Esophagus (tissue), 2 donors: Measurements from ENCODE around the gene VPS18. TPM values are rescaled to one million over a fixed set of nuclear protein-coding genes. Genes with fewer than 3 reads are reported as not detected.
A peak's percentile ranks its signal among the peaks of the same experiment; 100 is the strongest.
"Not testable (repeated sequence)": the region's sequence is repeated elsewhere in the genome, so short reads cannot be mapped to it uniquely, and the experiment has no call there.

ENCODE experiments used
- H3K27ac ChIP-seq, 2 donors: one replicate each; pipeline ENCODE4 v1.5.1; 2013; ENCODE audit warnings: low read depth in 2 of 2, mild to moderate bottlenecking in 2 of 2, inconsistent platforms in 1 of 2, low read length in 1 of 2, moderate library complexity in 1 of 2
- H3K27me3 ChIP-seq, 2 donors: one replicate each; pipeline ENCODE4 v1.6.1; 2013; ENCODE audit warnings: low read length in 2 of 2, control low read depth in 1 of 2, mild to moderate bottlenecking in 1 of 2; ENCODE audit not compliant: insufficient read depth in 2 of 2, control insufficient read depth in 1 of 2
- H3K36me3 ChIP-seq, 2 donors: one replicate each; pipeline ENCODE4 v1.6.1; 2013; ENCODE audit warnings: low read length in 1 of 2; ENCODE audit not compliant: control insufficient read depth in 2 of 2, insufficient read depth in 2 of 2
- H3K4me1 ChIP-seq, 2 donors: one replicate each; pipeline ENCODE4 v1.6.1; 2013; ENCODE audit warnings: low read length in 1 of 2; ENCODE audit not compliant: control insufficient read depth in 2 of 2, insufficient read depth in 2 of 2
- H3K4me3 ChIP-seq, 2 donors: one replicate each; pipeline ENCODE4 v1.5.1; 2013; ENCODE audit warnings: low read length in 2 of 2, mild to moderate bottlenecking in 2 of 2, low read depth in 1 of 2, moderate library complexity in 1 of 2
- H3K9me3 ChIP-seq, 2 donors: one replicate each; pipeline ENCODE4 v1.6.1; 2013; ENCODE audit warnings: mild to moderate bottlenecking in 2 of 2, low read depth in 1 of 2, low read length in 1 of 2, moderate library complexity in 1 of 2; ENCODE audit not compliant: control insufficient read depth in 2 of 2, insufficient read depth in 1 of 2
- WGBS, 2 donors: extraction: QIAGEN DNeasy Blood & Tissue Kit; methylation state at CpG; one replicate each; pipeline ENCODE4 v1.1.7; 2013; 5-methylcytosine and 5-hydroxymethylcytosine counted together
- polyA plus RNA-seq, 2 donors: library from polyadenylated mRNA; stranded (reverse); fragments of 200-250 nt; gene quantifications; one replicate each; pipeline ENCODE4 v1.2.3, GENCODE V29; 2013
- donor health status: healthy with polysubstance abuse.
- donor health status: Bipolar disorder and iron deficiency.

The VPS18 gene
- polyA plus RNA-seq, 2 donors, result 6.8 to 7.6 TPM

DNA sequence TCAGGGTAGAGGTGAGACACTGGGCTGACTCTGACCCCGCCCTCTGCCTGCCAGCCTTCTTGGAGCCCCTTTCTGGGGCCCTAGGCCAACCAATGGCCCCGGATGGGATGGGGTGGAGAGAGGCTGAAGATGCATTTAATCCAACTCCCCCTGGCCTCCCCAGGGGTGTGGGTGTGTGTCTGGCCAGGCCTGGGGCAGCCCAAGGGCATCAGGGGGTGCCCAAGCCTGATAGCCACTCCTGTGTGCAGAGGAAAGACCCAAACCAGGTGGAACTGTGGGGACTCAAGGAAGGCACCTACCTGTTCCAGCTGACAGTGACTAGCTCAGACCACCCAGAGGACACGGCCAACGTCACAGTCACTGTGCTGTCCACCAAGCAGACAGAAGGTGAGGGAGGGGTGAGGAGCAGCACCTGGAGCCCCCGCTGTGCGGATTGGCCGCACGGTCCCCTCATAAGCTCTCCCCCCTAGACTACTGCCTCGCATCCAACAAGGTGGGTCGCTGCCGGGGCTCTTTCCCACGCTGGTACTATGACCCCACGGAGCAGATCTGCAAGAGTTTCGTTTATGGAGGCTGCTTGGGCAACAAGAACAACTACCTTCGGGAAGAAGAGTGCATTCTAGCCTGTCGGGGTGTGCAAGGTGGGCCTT lies 40.9 kb upstream of the VPS18 start:
- Histone ChIP-seq H3K27me3 (no peaks in the 10 kb centered on the region), H3K36me3 (peaks cover 7 to 40% of the 10 kb centered on the region in 2 donors), H3K4me3 (no peak overlapping the region), H3K27ac (no peak overlapping the region), H3K4me1 (peaks cover 0 to 3% of the 10 kb centered on the region in 2 donors), H3K9me3 (no peaks in the 10 kb centered on the region)
- 90% methylated on average over 16 of the region's 16 CpGs for WGBS, 2 donors

GRCh38 chr15:40854161-40854560 lies 40.1 kb upstream of the VPS18 start:
- Histone ChIP-seq H3K27me3 (no peaks in the 10 kb centered on the region), H3K4me3 (no peak overlapping the region), H3K27ac (no peak overlapping the region), H3K36me3 (peaks cover 7 to 42% of the 10 kb centered on the region in 2 donors), H3K4me1 (peaks cover 0 to 5% of the 10 kb centered on the region in 2 donors), H3K9me3 (no peaks in the 10 kb centered on the region)
- WGBS, 2 donors, result 73 to 81% methylated on average over 10 of the region's 10 CpGs

DNA sequence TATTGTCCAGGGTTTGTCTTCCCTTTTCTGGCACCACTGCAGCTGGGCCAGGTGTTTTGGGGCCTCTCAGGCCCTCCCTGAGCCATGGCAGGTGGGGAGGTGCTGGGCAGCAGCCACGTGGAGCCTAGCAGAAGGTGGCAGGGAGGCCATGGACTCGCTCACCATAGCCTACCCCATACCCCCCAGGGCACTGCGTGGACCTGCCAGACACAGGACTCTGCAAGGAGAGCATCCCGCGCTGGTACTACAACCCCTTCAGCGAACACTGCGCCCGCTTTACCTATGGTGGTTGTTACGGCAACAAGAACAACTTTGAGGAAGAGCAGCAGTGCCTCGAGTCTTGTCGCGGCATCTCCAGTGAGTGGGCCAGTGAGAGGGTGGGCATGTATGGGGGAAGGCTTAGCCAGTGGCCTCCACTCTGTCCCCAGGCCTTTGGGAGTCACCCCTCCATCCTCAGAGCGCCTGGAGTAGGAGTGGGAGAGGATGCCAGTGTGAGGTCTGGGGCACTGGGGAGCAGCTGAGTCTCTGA lies 38.5 kb upstream of the VPS18 start:
- Histone ChIP-seq H3K4me1 (peaks cover 0 to 9% of the 10 kb centered on the region in 2 donors), H3K4me3 (no peak overlapping the region), H3K27me3 (no peaks in the 10 kb centered on the region), H3K27ac (peak overlapping the region; percentile 39 to 93), H3K9me3 (no peaks in the 10 kb centered on the region), H3K36me3 (peaks cover 7 to 39% of the 10 kb centered on the region in 2 donors)
- 80 to 81% methylated on average over 13 of the region's 13 CpGs for WGBS, 2 donors

DNA sequence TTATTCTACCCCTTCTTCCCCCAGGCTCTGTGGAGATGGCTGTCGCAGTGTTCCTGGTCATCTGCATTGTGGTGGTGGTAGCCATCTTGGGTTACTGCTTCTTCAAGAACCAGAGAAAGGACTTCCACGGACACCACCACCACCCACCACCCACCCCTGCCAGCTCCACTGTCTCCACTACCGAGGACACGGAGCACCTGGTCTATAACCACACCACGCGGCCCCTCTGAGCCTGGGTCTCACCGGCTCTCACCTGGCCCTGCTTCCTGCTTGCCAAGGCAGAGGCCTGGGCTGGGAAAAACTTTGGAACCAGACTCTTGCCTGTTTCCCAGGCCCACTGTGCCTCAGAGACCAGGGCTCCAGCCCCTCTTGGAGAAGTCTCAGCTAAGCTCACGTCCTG lies 37.5 kb upstream of the VPS18 start:
- 69 to 77% methylated on average over 7 to 8 of the region's 8 CpGs for WGBS, 2 donors
- Histone ChIP-seq H3K36me3 (peaks cover 7 to 36% of the 10 kb centered on the region in 2 donors), H3K9me3 (no peaks in the 10 kb centered on the region), H3K4me3 (no peak overlapping the region), H3K27me3 (no peaks in the 10 kb centered on the region), H3K27ac (peak overlapping the region; percentile 93 to 96), H3K4me1 (peaks cover 0 to 9% of the 10 kb centered on the region in 2 donors)

GRCh38 chr15:40857601-40858341 lies 36.5 kb upstream of the VPS18 start:
- H3K4me3 ChIP-seq, result no peak overlapping the region
- peaks cover 0 to 9% of the 10 kb centered on the region in 2 donors for H3K4me1 ChIP-seq
- peaks cover 7 to 34% of the 10 kb centered on the region in 2 donors for H3K36me3 ChIP-seq
- H3K9me3 ChIP-seq, result no peaks in the 10 kb centered on the region
- WGBS, 2 donors, result 25 to 28% methylated on average over 15 of the region's 15 CpGs
- H3K27ac ChIP-seq, result peak overlapping the region; percentile 93 to 96
- H3K27me3 ChIP-seq, result no peaks in the 10 kb centered on the region

GRCh38 chr15:40858706-40859105 lies 35.5 kb upstream of the VPS18 start:
- Histone ChIP-seq H3K27ac (peak overlapping the region; percentile 40 to 85), H3K4me3 (no peak overlapping the region), H3K4me1 (peaks cover 0 to 13% of the 10 kb centered on the region in 2 donors), H3K9me3 (no peaks in the 10 kb centered on the region), H3K36me3 (peaks cover 5 to 25% of the 10 kb centered on the region in 2 donors), H3K27me3 (no peaks in the 10 kb centered on the region)
- 59 to 61% methylated on average over 10 of the region's 10 CpGs for WGBS, 2 donors

DNA sequence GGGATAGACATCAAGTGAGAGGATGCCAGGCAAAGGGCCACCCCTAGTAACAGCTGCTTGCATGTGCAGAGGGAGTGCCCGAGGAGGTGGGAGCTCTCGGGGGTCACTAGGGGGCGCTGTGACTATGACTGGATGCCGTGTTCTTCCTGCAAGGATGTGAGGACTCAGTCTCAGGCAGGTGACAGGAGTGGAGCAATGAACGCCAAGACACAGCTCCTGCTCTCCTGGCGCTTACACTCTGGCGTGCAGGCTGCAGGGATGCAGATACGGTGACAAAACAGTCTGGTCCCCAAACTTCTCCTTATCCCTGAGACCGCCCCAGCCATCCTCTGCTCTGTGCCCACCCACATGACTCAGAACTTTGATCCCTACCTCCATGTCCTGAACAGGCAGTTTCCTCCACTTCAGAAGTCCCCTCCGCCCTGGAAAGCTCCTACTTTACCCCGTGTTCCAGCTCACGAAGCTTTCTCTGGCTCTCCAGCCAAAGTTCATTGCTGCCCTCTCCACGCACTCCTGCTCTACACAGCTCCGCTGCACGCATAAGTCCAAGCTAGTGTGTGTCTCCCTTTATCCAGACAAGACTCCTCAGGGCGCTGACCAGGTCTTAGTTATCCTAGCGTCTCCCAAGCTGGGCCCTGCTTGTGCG lies 34.9 kb upstream of the VPS18 start:
- Histone ChIP-seq H3K27me3 (no peaks in the 10 kb centered on the region), H3K27ac (peak overlapping the region; percentile 40 to 85), H3K4me1 (peaks cover 0 to 17% of the 10 kb centered on the region in 2 donors), H3K36me3 (peaks cover 4 to 20% of the 10 kb centered on the region in 2 donors), H3K9me3 (no peaks in the 10 kb centered on the region), H3K4me3 (no peak overlapping the region)
- WGBS, 2 donors, result 45 to 50% methylated on average over 18 of the region's 18 CpGs

DNA sequence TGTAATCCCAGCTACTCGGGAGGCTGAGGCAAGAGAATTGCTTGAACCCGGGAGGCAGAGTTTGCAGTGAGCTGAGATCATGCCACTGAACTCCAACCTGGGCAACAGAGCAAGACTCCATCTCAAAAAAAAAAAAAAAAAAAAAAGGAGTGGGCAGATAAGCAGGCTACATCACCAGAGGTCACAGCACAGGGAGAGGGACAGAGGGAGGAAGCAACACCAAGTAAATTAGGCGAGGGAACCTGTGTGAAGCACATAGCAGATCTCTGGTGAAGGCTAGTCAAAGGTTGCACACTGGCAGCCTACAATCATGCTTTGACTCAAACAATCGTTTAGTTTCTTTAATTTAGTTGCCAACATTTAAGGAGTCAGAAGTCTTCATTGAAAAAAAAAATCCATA lies 33.1 kb upstream of the VPS18 start:
- not testable (repeated sequence) for H3K36me3 ChIP-seq, H3K27me3 ChIP-seq, H3K4me3 ChIP-seq, H3K9me3 ChIP-seq
- Histone ChIP-seq H3K4me1 (peaks cover 2 to 26% of the 10 kb centered on the region in 2 donors), H3K27ac (peak overlapping the region; percentile 75 to 93)
- WGBS, 2 donors, result 67% methylated on average over 4 of the region's 4 CpGs

- Histone ChIP-seq H3K9me3 (no peaks in the 10 kb centered on the region), H3K27ac (peak overlapping the region; percentile 89 to 96), H3K36me3 (peaks cover 0 to 1% of the 10 kb centered on the region in 2 donors), H3K4me3 (no peak overlapping the region), H3K4me1 (peaks cover 2 to 23% of the 10 kb centered on the region in 2 donors), H3K27me3 (no peaks in the 10 kb centered on the region)
- whole genome bisulfite sequencing, 2 donors, result 35 to 41% methylated on average over 4 of the region's 4 CpGs
Observed at GRCh38 chr15:40863660-40864270, 30.5 kb upstream of the VPS18 start.
